IgD-negative memory B cell (primary cell): ENCODE results near the gene ANKRD40CL. TPM values are rescaled to one million over a fixed set of nuclear protein-coding genes. Genes with fewer than 3 reads are reported as not detected.

Experiments
- H3K27ac Mint-ChIP-seq, 3 donors: one replicate each; pipeline ENCODE4 v1.8.0; 2020 to 2022; ENCODE audit warnings: mild to moderate bottlenecking in 3 of 3, mixed read lengths in 3 of 3, moderate library complexity in 1 of 3
- H3K27me3 Mint-ChIP-seq: one replicate; pipeline ENCODE4 v1.8.0; 2021; ENCODE audit warnings: mixed read lengths
- H3K36me3 Mint-ChIP-seq: one replicate; pipeline ENCODE4 v1.8.0; 2020; ENCODE audit warnings: mild to moderate bottlenecking, mixed read lengths
- H3K4me1 Mint-ChIP-seq, 3 donors: one replicate each; pipeline ENCODE4 v1.8.0; 2020 to 2022; ENCODE audit warnings: mixed read lengths in 3 of 3, mild to moderate bottlenecking in 1 of 3
- H3K4me3 Mint-ChIP-seq, 4 donors: one replicate each; pipeline ENCODE4 v1.8.0; 2020 to 2022; ENCODE audit warnings: mild to moderate bottlenecking in 4 of 4, mixed read lengths in 4 of 4, moderate library complexity in 3 of 4
- H3K9me3 Mint-ChIP-seq, 3 donors: one replicate each; pipeline ENCODE4 v1.8.0; 2020 to 2021; ENCODE audit warnings: mixed read lengths in 3 of 3, mild to moderate bottlenecking in 1 of 3
- polyA plus RNA-seq: library from polyadenylated mRNA; unstranded; fragments of 300-500 nt; fragmentation: Illumina TruSeq; gene quantifications from one replicate; pipeline ENCODE4 v1.2.3, GENCODE V29; 2021

The ANKRD40CL gene
- polyA plus RNA-seq, 1 donor from 2014 or later: not detected

DNA sequence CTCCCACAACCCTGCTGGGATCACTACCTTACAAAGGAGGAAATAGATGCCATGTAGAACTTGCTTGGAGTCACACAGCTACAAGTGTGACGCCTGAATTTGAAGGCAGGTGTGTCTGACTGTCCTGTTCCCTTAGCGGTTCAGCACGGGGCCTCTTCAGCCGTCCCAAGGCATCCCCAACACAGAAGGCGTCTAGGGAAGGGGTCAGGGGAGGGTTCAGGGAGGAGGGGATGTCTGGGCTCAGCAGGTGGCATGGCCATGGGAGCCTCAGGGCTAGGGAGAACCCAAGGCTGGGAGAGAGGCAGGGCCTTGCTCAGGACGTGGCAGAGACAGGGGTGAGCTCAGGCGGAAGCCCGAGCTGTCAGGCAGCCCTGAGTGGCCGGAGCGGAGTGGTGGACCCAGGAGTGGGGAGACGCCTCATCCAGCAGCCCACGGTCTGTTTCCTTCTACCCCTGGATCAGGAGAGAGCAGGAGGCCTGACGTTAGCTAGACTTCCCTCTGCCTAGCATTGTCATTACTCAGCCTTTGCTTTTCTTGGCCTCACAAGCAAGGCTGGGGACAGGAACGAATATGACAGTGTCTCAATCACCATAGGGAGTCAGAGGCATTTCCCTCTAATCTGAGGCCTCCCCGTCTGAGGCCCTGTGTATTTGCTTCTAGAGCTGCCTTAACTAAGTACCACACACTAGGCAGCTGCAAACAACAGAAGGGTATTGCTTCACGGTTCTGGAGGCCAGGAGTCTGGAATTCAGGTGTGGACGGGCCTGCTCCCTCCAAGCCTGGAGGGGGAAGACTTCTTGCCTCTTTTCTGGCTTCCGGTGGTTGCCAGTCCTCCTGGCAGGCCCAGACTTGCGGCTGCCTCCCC is 31.3 kb upstream of the ANKRD40CL start:
- Mint-ChIP-seq H3K36me3 (peaks cover 2% of the 10 kb centered on the region), H3K27ac (no peak overlapping the region), H3K27me3 (peaks cover 2% of the 10 kb centered on the region), H3K4me1 (peaks cover 0 to 1% (median 0%) of the 10 kb centered on the region in 3 donors), H3K4me3 (no peak overlapping the region), H3K9me3 (no peaks in the 10 kb centered on the region)

GRCh38 chr17:50797135-50797810 is 30.0 kb upstream of the ANKRD40CL start:
- H3K9me3 Mint-ChIP-seq: no peaks in the 10 kb centered on the region
- peak overlapping the region in 1 of 3 donors; percentile 10 for H3K27ac Mint-ChIP-seq
- H3K36me3 Mint-ChIP-seq: peaks cover 2% of the 10 kb centered on the region
- no peak overlapping the region for H3K4me3 Mint-ChIP-seq
- H3K27me3 Mint-ChIP-seq: peaks cover 2% of the 10 kb centered on the region
- H3K4me1 Mint-ChIP-seq: peaks cover 0 to 1% (median 0%) of the 10 kb centered on the region in 3 donors

- H3K4me1 Mint-ChIP-seq: no peaks in the 10 kb centered on the region
- peaks cover 2% of the 10 kb centered on the region for H3K36me3 Mint-ChIP-seq
- no peak overlapping the region for H3K4me3 Mint-ChIP-seq
- no peaks in the 10 kb centered on the region for H3K9me3 Mint-ChIP-seq
- H3K27ac Mint-ChIP-seq: no peak overlapping the region
- peaks cover 2% of the 10 kb centered on the region for H3K27me3 Mint-ChIP-seq
Measured at GRCh38 chr17:50794361-50794760, 27.0 kb upstream of the ANKRD40CL start.

GRCh38 chr17:50793007-50793406 is 25.7 kb upstream of the ANKRD40CL start:
- H3K4me1 Mint-ChIP-seq: no peaks in the 10 kb centered on the region
- peaks cover 4% of the 10 kb centered on the region for H3K27me3 Mint-ChIP-seq
- peak overlapping the region in 1 of 3 donors; percentile 8 for H3K27ac Mint-ChIP-seq
- H3K4me3 Mint-ChIP-seq: no peak overlapping the region
- no peaks in the 10 kb centered on the region for H3K9me3 Mint-ChIP-seq
- H3K36me3 Mint-ChIP-seq: peaks cover 2% of the 10 kb centered on the region

GRCh38 chr17:50792132-50792531 is 24.8 kb upstream of the ANKRD40CL start:
- no peaks in the 10 kb centered on the region for H3K9me3 Mint-ChIP-seq
- peaks cover 2% of the 10 kb centered on the region for H3K36me3 Mint-ChIP-seq
- H3K4me3 Mint-ChIP-seq: no peak overlapping the region
- no peak overlapping the region for H3K27ac Mint-ChIP-seq
- no peaks in the 10 kb centered on the region for H3K4me1 Mint-ChIP-seq
- H3K27me3 Mint-ChIP-seq: peaks cover 4% of the 10 kb centered on the region

DNA sequence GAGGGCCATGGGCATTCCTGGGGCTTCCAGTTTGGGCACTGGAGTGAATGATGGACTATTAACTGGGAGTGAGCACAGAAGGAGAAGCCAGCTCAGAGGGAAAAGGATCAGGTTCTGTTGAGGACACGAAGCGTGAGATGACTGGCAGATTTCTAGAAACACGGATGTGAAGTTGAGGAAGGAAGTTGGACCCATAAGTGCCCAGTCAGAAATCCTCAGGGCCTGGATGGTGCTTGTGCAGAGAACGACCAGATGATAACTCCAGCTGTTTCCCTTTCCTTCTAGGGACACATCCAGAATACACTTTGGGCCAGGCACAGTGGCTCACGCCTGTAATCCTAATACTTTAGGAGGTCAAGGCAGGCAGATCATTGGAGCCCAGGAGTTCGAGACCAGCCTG is 23.3 kb upstream of the ANKRD40CL start:
- no peak overlapping the region for H3K27ac Mint-ChIP-seq
- no peaks in the 10 kb centered on the region for H3K9me3 Mint-ChIP-seq
- H3K4me3 Mint-ChIP-seq: no peak overlapping the region
- peaks cover 4% of the 10 kb centered on the region for H3K27me3 Mint-ChIP-seq
- peaks cover 2% of the 10 kb centered on the region for H3K36me3 Mint-ChIP-seq
- no peaks in the 10 kb centered on the region for H3K4me1 Mint-ChIP-seq

DNA sequence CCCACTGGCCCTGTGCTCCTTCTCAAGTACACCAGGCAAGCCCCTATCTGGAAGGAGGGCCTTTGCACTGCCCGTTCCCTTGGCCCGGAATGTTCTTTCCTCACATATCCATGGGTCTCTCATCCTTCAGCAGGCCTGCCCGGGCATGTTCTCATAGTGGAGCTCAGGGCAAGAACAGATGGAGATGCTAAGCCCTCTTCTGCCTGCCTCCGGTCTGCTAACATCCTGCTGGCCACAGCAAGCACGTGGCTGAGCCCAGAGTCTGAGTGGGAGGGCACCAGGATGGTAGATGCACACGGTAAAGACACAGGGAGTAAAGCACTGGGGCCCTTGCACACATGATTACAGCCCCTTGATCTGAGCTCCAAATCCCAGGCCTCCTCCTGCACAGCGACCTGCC is 19.8 kb upstream of the ANKRD40CL start:
- Mint-ChIP-seq H3K4me3 (peak overlapping the region in 1 of 4 donors; percentile 30), H3K4me1 (peaks cover 0 to 5% (median 3%) of the 10 kb centered on the region in 3 donors), H3K27ac (no peak overlapping the region), H3K9me3 (no peaks in the 10 kb centered on the region), H3K27me3 (peaks cover 6% of the 10 kb centered on the region), H3K36me3 (no peaks in the 10 kb centered on the region)

DNA sequence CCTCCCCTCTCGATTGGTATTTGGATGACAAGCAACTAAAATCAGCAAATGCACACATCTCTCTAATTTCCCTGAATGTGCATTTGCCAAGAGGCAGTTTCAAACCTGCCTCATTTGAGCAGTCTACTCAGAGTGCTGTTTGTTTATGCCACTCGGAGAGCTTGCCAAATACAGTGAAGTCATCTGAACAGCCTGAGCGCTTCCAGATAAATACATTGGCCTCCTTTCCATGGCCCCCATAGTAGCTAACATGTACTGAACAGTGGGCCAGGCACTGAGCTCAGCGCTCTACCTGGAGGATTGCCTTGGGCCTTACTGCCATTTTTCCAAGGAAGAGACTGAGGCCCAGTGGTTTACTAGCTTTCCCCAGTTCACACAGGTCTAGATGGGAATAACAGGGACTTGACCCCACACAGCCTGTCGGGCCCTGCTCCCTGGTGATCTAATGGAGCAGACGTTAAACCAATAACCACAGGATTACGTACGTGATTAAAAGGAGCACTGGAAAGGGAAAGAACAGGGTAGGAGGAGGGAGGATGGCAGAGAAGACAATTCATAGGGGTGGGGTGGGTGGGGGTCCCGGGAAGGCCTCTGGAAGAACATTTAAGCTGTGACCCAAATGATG is 18.7 kb upstream of the ANKRD40CL start:
- Mint-ChIP-seq H3K27ac (no peak overlapping the region), H3K9me3 (no peaks in the 10 kb centered on the region), H3K27me3 (peaks cover 6% of the 10 kb centered on the region), H3K4me3 (no peak overlapping the region), H3K36me3 (no peaks in the 10 kb centered on the region), H3K4me1 (peaks cover 0 to 5% (median 3%) of the 10 kb centered on the region in 3 donors)

DNA sequence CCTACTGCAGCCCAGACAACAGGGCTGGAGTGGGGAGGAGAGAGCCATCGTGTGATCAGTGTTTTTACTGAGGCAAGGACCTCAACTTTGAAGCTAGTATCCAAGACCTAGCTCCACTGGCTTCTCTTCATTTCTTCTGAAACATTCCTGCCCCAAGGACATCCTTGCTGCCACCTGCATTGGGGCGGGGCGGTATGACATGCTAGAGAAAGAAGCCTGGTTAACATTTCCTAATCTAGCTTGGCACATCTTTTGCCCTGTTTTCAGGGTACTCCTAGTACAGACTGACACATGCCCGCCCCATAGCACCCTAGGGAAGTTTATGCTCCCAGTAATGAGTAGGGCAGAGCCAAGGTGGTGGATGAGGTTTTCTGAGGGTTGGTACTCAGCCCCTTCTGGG is 17.8 kb upstream of the ANKRD40CL start:
- H3K27me3 Mint-ChIP-seq: peaks cover 6% of the 10 kb centered on the region
- no peaks in the 10 kb centered on the region for H3K36me3 Mint-ChIP-seq

GRCh38 chr17:50783905-50784304 is 16.6 kb upstream of the ANKRD40CL start:
- no peak overlapping the region for H3K27ac Mint-ChIP-seq
- peaks cover 0 to 5% (median 3%) of the 10 kb centered on the region in 3 donors for H3K4me1 Mint-ChIP-seq
- H3K9me3 Mint-ChIP-seq: no peaks in the 10 kb centered on the region
- no peaks in the 10 kb centered on the region for H3K36me3 Mint-ChIP-seq
- H3K27me3 Mint-ChIP-seq: peaks cover 6% of the 10 kb centered on the region
- H3K4me3 Mint-ChIP-seq: peak overlapping the region in 1 of 4 donors; percentile 0

More for the DNA sequence above, 17.8 kb upstream of the ANKRD40CL start:
- peaks cover 0 to 5% (median 3%) of the 10 kb centered on the region in 3 donors for H3K4me1 Mint-ChIP-seq
- no peak overlapping the region for H3K4me3 Mint-ChIP-seq
- H3K27ac Mint-ChIP-seq: no peak overlapping the region
- no peaks in the 10 kb centered on the region for H3K9me3 Mint-ChIP-seq

- Mint-ChIP-seq H3K4me1 (peaks cover 0 to 5% (median 3%) of the 10 kb centered on the region in 3 donors), H3K9me3 (no peaks in the 10 kb centered on the region), H3K4me3 (peak overlapping the region in 2 of 4 donors; percentile 73 to 86), H3K36me3 (no peaks in the 10 kb centered on the region), H3K27me3 (peaks cover 2% of the 10 kb centered on the region), H3K27ac (no peak overlapping the region)
Measured at GRCh38 chr17:50783193-50783660, 15.9 kb upstream of the ANKRD40CL start.

DNA sequence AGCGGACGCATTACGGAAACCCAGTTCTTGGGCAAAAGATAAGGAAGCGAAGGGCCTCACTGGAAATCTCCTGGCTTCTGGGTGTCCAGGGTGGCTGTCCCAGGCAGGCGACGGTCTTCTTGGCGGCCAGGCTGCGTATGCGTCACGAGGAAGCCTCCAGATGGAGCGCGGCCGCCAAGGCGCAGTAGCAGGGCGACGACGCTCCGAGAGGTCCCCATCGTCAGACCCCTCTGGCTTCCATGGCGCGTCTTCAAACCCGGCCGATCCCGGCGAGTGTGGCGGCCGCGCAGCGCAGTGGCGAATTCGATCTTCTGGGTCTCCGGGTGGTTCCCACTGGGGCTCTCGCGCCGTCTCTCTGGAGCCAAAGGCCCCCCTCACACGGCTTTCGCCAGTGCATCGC is 13.8 kb upstream of the ANKRD40CL start:
- H3K27ac Mint-ChIP-seq: peak overlapping the region in 1 of 3 donors; percentile 16
- H3K4me1 Mint-ChIP-seq: peaks cover 0 to 5% (median 3%) of the 10 kb centered on the region in 3 donors
- H3K27me3 Mint-ChIP-seq: peaks cover 2% of the 10 kb centered on the region
- no peaks in the 10 kb centered on the region for H3K36me3 Mint-ChIP-seq
- peak overlapping the region in 1 of 4 donors; percentile 60 for H3K4me3 Mint-ChIP-seq
- H3K9me3 Mint-ChIP-seq: no peaks in the 10 kb centered on the region

GRCh38 chr17:50779747-50780353 is 12.5 kb upstream of the ANKRD40CL start:
- Mint-ChIP-seq H3K36me3 (no peaks in the 10 kb centered on the region), H3K27ac (no peak overlapping the region), H3K27me3 (peaks cover 2% of the 10 kb centered on the region), H3K9me3 (no peaks in the 10 kb centered on the region), H3K4me1 (peaks cover 0 to 5% (median 3%) of the 10 kb centered on the region in 3 donors), H3K4me3 (no peak overlapping the region)

DNA sequence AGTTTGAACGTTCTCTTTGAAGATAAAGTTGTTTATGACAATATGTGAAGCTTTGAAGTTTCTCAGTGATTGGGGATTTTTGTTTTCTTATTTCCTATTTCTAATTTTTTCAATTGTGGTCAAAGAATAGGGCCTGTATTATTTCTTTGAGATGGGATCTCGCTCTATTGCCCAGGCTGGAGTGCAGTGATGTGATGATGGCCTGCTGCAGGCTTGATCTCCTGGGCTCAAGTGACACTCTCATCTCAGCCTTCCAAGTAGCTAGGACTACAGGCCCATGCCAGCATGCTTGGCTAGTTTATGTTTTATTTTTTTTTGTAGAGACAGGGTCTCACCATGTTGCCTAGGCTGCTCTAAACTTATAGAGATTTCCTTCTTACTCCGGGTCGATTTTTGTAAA is 11.7 kb upstream of the ANKRD40CL start:
- Mint-ChIP-seq H3K36me3 (no peaks in the 10 kb centered on the region), H3K4me3 (no peak overlapping the region), H3K27me3 (peaks cover 2% of the 10 kb centered on the region), H3K9me3 (no peaks in the 10 kb centered on the region), H3K27ac (no peak overlapping the region), H3K4me1 (peaks cover 0 to 5% (median 3%) of the 10 kb centered on the region in 3 donors)

- peaks cover 2% of the 10 kb centered on the region for H3K27me3 Mint-ChIP-seq
- H3K4me1 Mint-ChIP-seq: peaks cover 0 to 5% (median 3%) of the 10 kb centered on the region in 3 donors
- H3K36me3 Mint-ChIP-seq: no peaks in the 10 kb centered on the region
- no peak overlapping the region for H3K27ac Mint-ChIP-seq
- H3K9me3 Mint-ChIP-seq: no peaks in the 10 kb centered on the region
- H3K4me3 Mint-ChIP-seq: no peak overlapping the region
Measured at GRCh38 chr17:50778471-50778870, 11.2 kb upstream of the ANKRD40CL start.
